GM12878 (cell line): ENCODE measurements around the gene DKC1. TPM values are rescaled to one million over a fixed set of nuclear protein-coding genes. Genes with fewer than 3 reads are reported as not detected.

Experiments used
- ATAC-seq: fragments of 200-7000 bp; cut with Tn5 transposase; 3 replicates; pipeline ENCODE4 v1.9.1; 2020; ENCODE audit warnings: mild to moderate bottlenecking, moderate library complexity
- BruUV-seq: library from RNA; stranded (reverse); fragments of 400-500 nt; replicated peaks from 2 replicates; lab custom pipeline; 2021; lab: Mats Ljungman, UMichigan
- CTCF ChIA-PET: fragments of 300-600 bp; sonication (Branson Sonifier 250); formaldehyde crosslinking; extraction: SDS; loops from one replicate; lab custom pipeline; 2021; ENCODE audit warnings: inconsistent platforms; lab: Yijun Ruan, JAX
- POLR2A ChIA-PET: fragments of 350-600 bp; formaldehyde crosslinking; extraction: SDS; loops from one replicate; lab custom pipeline; 2021; ENCODE audit warnings: inconsistent platforms; lab: Charles Lee
- RAD21 ChIA-PET: fragments of 300-600 bp; sonication (Branson Sonifier 250); formaldehyde crosslinking; loops from one replicate; lab custom pipeline; 2023; ENCODE audit warnings: antibody characterized with exemption; ENCODE audit not compliant: unreplicated experiment; lab: Charles Lee
- SMC1A ChIA-PET: fragments of 300-600 bp; sonication (Branson Sonifier 250); formaldehyde crosslinking; loops from one replicate; lab custom pipeline; 2023; ENCODE audit not compliant: unreplicated experiment, uncharacterized antibody; lab: Charles Lee
- DNase-seq: peaks from one replicate; pipeline ENCODE4 v3.0.0-alpha.2; 2011; ENCODE audit warnings: low read depth, low spot score
- FAIRE-seq: peaks from 3 replicates; lab custom pipeline; 2011; peaks lifted over from hg19 to GRCh38; lab: Jason Lieb, UNC
- H2AFZ ChIP-seq: 2 replicates; pipeline ENCODE4 v1.6.0; 2011; ENCODE audit warnings: low read depth, low read length, control low read depth; ENCODE audit not compliant: control insufficient read depth
- H3K27ac ChIP-seq: 2 replicates; pipeline ENCODE4 v1.5.1; 2011; ENCODE audit warnings: control low read depth; ENCODE audit not compliant: control insufficient read depth, insufficient read depth
- H3K27me3 ChIP-seq, 2 experiments: replicated peaks in 1 of 2; 2 replicates each; pipeline versions ENCODE4 v1.6.0 to v1.6.1; 2011; ENCODE audit warnings: low read length in 1 of 2; ENCODE audit not compliant: control insufficient read depth in 2 of 2, insufficient read depth in 2 of 2
- H3K36me3 ChIP-seq, 2 experiments: 2 replicates each; pipeline ENCODE4 v1.5.1; 2011; ENCODE audit warnings: low read length in 1 of 2; ENCODE audit not compliant: control insufficient read depth in 2 of 2, insufficient read depth in 2 of 2
- H3K4me1 ChIP-seq: 2 replicates; pipeline ENCODE4 v1.6.1; 2011; ENCODE audit warnings: mild to moderate bottlenecking, low read length, moderate library complexity, mixed read lengths; ENCODE audit not compliant: control insufficient read depth, insufficient read depth
- H3K4me2 ChIP-seq: 2 replicates; pipeline ENCODE4 v1.6.0; 2011; ENCODE audit warnings: control low read depth; ENCODE audit not compliant: control insufficient read depth, insufficient read depth
- H3K4me3 ChIP-seq: fragments of 200-600 bp; sonication (generic); 2 replicates; pipeline ENCODE4 v1.5.1; 2016
- H3K79me2 ChIP-seq: 2 replicates; pipeline ENCODE4 v1.6.0; 2011; ENCODE audit warnings: low read length; ENCODE audit not compliant: control insufficient read depth, insufficient read depth
- H3K9ac ChIP-seq: 2 replicates; pipeline ENCODE4 v1.8.0; 2011; ENCODE audit warnings: low read length, control low read depth, mixed read lengths; ENCODE audit not compliant: control insufficient read depth, insufficient read depth
- H3K9me3 ChIP-seq: replicated peaks from 3 replicates; pipeline ENCODE4 v1.5.1; 2011; ENCODE audit warnings: mild to moderate bottlenecking, low read length; ENCODE audit not compliant: control insufficient read depth, insufficient read depth
- H4K20me1 ChIP-seq: 2 replicates; pipeline ENCODE4 v1.6.0; 2011; ENCODE audit not compliant: control insufficient read depth, insufficient read depth
- BCL3 ChIP-seq: IDR thresholded peaks from 2 replicates; pipeline ENCODE4 v1.6.1; 2011; ENCODE audit warnings: borderline replicate concordance, low read depth, mild to moderate bottlenecking, moderate library complexity, low read length; ENCODE audit not compliant: insufficient read depth, poor library complexity, severe bottlenecking
- CREM ChIP-seq: IDR thresholded peaks from 2 replicates; pipeline ENCODE4 v1.6.1; 2014; ENCODE audit warnings: antibody characterized with exemption, low read depth
- IKZF2 ChIP-seq, 2 experiments: fragments of 450-650 bp; IDR thresholded peaks; 2 replicates each; pipeline ENCODE4 v1.6.1; 2017; ENCODE audit warnings: mild to moderate bottlenecking in 2 of 2, moderate library complexity in 2 of 2
- MEF2B ChIP-seq: fragments of 450-650 bp; IDR thresholded peaks from 2 replicates; pipeline ENCODE4 v1.6.1; 2018; ENCODE audit warnings: mild to moderate bottlenecking, moderate library complexity; ENCODE audit not compliant: partially characterized antibody, poor library complexity, severe bottlenecking
- MXI1 ChIP-seq: fragments of 150-350 bp; IDR thresholded peaks from 2 replicates; pipeline ENCODE4 v1.6.1; 2011; ENCODE audit warnings: low read depth, mild to moderate bottlenecking, inconsistent platforms, low read length, improper control_type of control experiment
- REST ChIP-seq: IDR thresholded peaks from 2 replicates; pipeline ENCODE4 v1.6.1; 2012; ENCODE audit warnings: mild to moderate bottlenecking, low read depth, low read length
- RFX5 ChIP-seq: IDR thresholded peaks from 2 replicates; pipeline ENCODE4 v1.6.1; 2011; ENCODE audit warnings: low read depth, low read length, improper control_type of control experiment
- TAF1 ChIP-seq: IDR thresholded peaks from 2 replicates; pipeline ENCODE4 v1.6.1; 2011; ENCODE audit warnings: mild to moderate bottlenecking, low read depth, low read length, borderline replicate concordance
- ZNF592 ChIP-seq: fragments of 450-650 bp; IDR thresholded peaks from 2 replicates; pipeline ENCODE4 v1.6.1; 2017; ENCODE audit warnings: mild to moderate bottlenecking, moderate library complexity
- ZSCAN29 ChIP-seq: fragments of 450-650 bp; IDR thresholded peaks from 2 replicates; pipeline ENCODE4 v1.6.1; 2017; ENCODE audit warnings: mild to moderate bottlenecking, moderate library complexity
- WGBS: methylation state at CpG from one replicate; pipeline ENCODE4 v1.1.6; 2016; ENCODE audit warnings: low lambda C conversion rate; ENCODE audit not compliant: insufficient replicate concordance, insufficient coverage; ENCODE audit errors: missing lambda C conversion rate; 5-methylcytosine and 5-hydroxymethylcytosine counted together
- in situ Hi-C: fragments of 300-500 bp; cut with MboI; formaldehyde crosslinking; loops from 9 replicates; pipeline ENCODE4 v1.14.3; 2018; ENCODE audit warnings: mixed read lengths
- intact Hi-C: fragments of 100-400 bp; cut with micrococcal nuclease; formaldehyde crosslinking; loops from one replicate; pipeline ENCODE4 v1.14.2; 2022; ENCODE audit not compliant: unreplicated experiment
- polyA plus RNA-seq, 11 experiments: library from polyadenylated mRNA; depleted of rRNA in 4 of 11; unstranded in 6 of 11; stranded (reverse) in 5 of 11; fragments of >200 nt; fragmentation: Nextera tagmentation in 4 of 11; fragmentation: Illumina TruSeq in 1 of 11; extraction: Ambion mirVana in 4 of 11; extraction: Trizol in 1 of 11; gene quantifications; 1 replicate in 1 of 11; 2 replicates in 10 of 11; pipeline versions ENCODE4 v1.2.1 to v1.2.3, GENCODE V29; 2011 to 2016; ENCODE audit warnings: inconsistent platforms in 2 of 11, missing spikeins in 2 of 11, low read depth in 1 of 11
- total RNA-seq, 4 experiments: library from RNA; depleted of rRNA in 3 of 4; stranded (reverse); fragments of >200 nt in 3 of 4; fragmentation: Illumina TruSeq in 1 of 4; extraction: Trizol in 1 of 4; gene quantifications; 2 replicates each; pipeline versions ENCODE4 v1.2.1 to v1.2.3, GENCODE V29; 2013 to 2021

DKC1 gene
- total and polyA plus RNA-seq, 10 of the 15 experiments (the other 5 are each of a cell fraction or from before 2014, with no cell fraction given), result 70.1 to 159 (median 116) TPM

- TF ChIP-seq ZNF592, result no peak
- TF ChIP-seq MXI1, result no peak
- TF ChIP-seq, all 136 proteins: peak for 0
Measured at GRCh38 chrX:154720067-154720466, 42.6 kb upstream of the DKC1 start (continued).

GRCh38 chrX:154721155-154721554 is 41.5 kb upstream of the DKC1 start:
- SMC1A ChIA-PET, result interaction anchor here (0.6 kb wide), 1 partner anchor 45 kb away, joined by 4 read pairs; no protein-coding TSS in a partner anchor
- TF ChIP-seq CREM (no peak), IKZF2 (IDR thresholded peaks at IDR 0.05) (no peak), BCL3 (no peak), TAF1 (no peak), MEF2B (no peak), ZSCAN29 (no peak), RFX5 (no peak), REST (no peak)

More at GRCh38 chrX:154721155-154721554, 41.5 kb upstream of the DKC1 start:
- H3K36me3 ChIP-seq, result no peaks in the 10 kb centered on the region
- POLR2A ChIA-PET, result no interaction called here
- no peak for FAIRE-seq
- no peak for ATAC-seq
- no peak overlapping the region for H2AFZ ChIP-seq
- no peak for DNase-seq
- no peak overlapping the region for H3K9ac ChIP-seq
- in situ Hi-C loops, result no loop called here
- no peak overlapping the region for H3K4me2 ChIP-seq
- 62% methylated on average over 3 of the region's 3 CpGs for WGBS
- CTCF ChIA-PET, result no interaction called here
- no peaks in the 10 kb centered on the region for H3K79me2 ChIP-seq
- RAD21 ChIA-PET, result no interaction called here
- no peaks in the 10 kb centered on the region for H3K27me3 ChIP-seq
- intact Hi-C loops, result no loop called here
- peaks cover 24% of the 10 kb centered on the region for H3K4me1 ChIP-seq
- no peaks in the 10 kb centered on the region; the same call in 2 of the 3 replicates for H3K9me3 ChIP-seq
- no peak overlapping the region for H3K27ac ChIP-seq
- no TSS peak for BruUV-seq
- H3K4me3 ChIP-seq, result no peak overlapping the region
- no peaks in the 10 kb centered on the region for H4K20me1 ChIP-seq
